HCT116 (cell line): ENCODE results near the gene TRAPPC12. TPM values are rescaled to one million over a fixed set of nuclear protein-coding genes. Genes with fewer than 3 reads are reported as not detected.

Experiments
- ATAC-seq: fragments of 200-7000 bp; cut with Tn5 transposase; 2 replicates; pipeline ENCODE4 v1.9.1; 2020; ENCODE audit warnings: mild to moderate bottlenecking, moderate library complexity
- BruUV-seq: library from RNA; stranded (reverse); fragments of 400-500 nt; replicated peaks from 2 replicates; lab custom pipeline; 2021; lab: Mats Ljungman, UMichigan
- CTCF ChIA-PET: fragments of 300-600 bp; sonication (Branson Sonifier 250); formaldehyde crosslinking; loops from one replicate; lab custom pipeline; 2021; ENCODE audit warnings: antibody characterized with exemption; lab: Charles Lee
- POLR2A ChIA-PET: fragments of 300-600, 350-600 bp; sonication (Branson Sonifier 250); formaldehyde crosslinking; loops from one replicate; lab custom pipeline; 2021; ENCODE audit warnings: antibody characterized with exemption; lab: Charles Lee
- RAD21 ChIA-PET, 2 experiments: fragments of 300-600 bp; sonication (Branson Sonifier 250); formaldehyde crosslinking; loops; one replicate each; lab custom pipeline; 2023; ENCODE audit warnings: low total read pairs in 2 of 2; ENCODE audit not compliant: uncharacterized antibody in 2 of 2, unreplicated experiment in 2 of 2, low non-redundant PET in 1 of 2; lab: Charles Lee
- DNase-seq: peaks from one replicate; pipeline ENCODE4 v3.0.0-alpha.2; 2010; ENCODE audit warnings: low read depth, low spot score
- H2AFZ ChIP-seq: fragments of 200-600 bp; shearing (Covaris generic), sonication (generic); 2 replicates; pipeline ENCODE4 v1.6.1; 2017; ENCODE audit warnings: low read depth, mixed run types, mixed read lengths, antibody characterized with exemption, low read length; ENCODE audit not compliant: poor library complexity, severe bottlenecking
- H3K27ac ChIP-seq: 2 replicates; pipeline ENCODE4 v1.5.1; 2012; ENCODE audit warnings: low read depth, low read length
- H3K27me3 ChIP-seq: fragments of 200-600 bp; sonication (generic); 2 replicates; pipeline ENCODE4 v1.6.1; 2016; ENCODE audit warnings: mixed run types, low read length, mixed read lengths; ENCODE audit not compliant: insufficient read depth
- H3K36me3 ChIP-seq, 2 experiments: fragments of 200-500 bp in 1 of 2; fragments of 200-600 bp in 1 of 2; sonication (Bioruptor generic) in 1 of 2; sonication (generic) in 1 of 2; 2 replicates each; pipeline versions ENCODE4 v1.5.1 to v1.6.1; 2014 to 2016; ENCODE audit warnings: low read length in 2 of 2, inconsistent platforms in 1 of 2, mixed read lengths in 1 of 2, mixed run types in 1 of 2; ENCODE audit not compliant: insufficient read depth in 2 of 2, control insufficient read depth in 1 of 2
- H3K4me1 ChIP-seq, 2 experiments: fragments of 200-600 bp in 1 of 2; sonication (generic) in 1 of 2; 2 replicates each; pipeline versions ENCODE4 v1.5.1 to v1.6.1; 2012 to 2017; ENCODE audit warnings: low read length in 2 of 2, inconsistent platforms in 1 of 2, mild to moderate bottlenecking in 1 of 2, mixed read lengths in 1 of 2, mixed run types in 1 of 2, moderate library complexity in 1 of 2; ENCODE audit not compliant: insufficient read depth in 2 of 2, control insufficient read depth in 1 of 2
- H3K4me2 ChIP-seq: fragments of 200-600 bp; sonication (generic); 2 replicates; pipeline ENCODE4 v1.6.1; 2017; ENCODE audit warnings: mixed run types, low read length, mixed read lengths
- H3K4me3 ChIP-seq, 2 experiments: fragments of 200-600 bp in 1 of 2; sonication (generic) in 1 of 2; replicated peaks in 1 of 2; 2 replicates each; pipeline ENCODE4 v1.5.1; 2011 to 2016; ENCODE audit warnings: low read length in 2 of 2, control low read depth in 1 of 2, low read depth in 1 of 2, mild to moderate bottlenecking in 1 of 2, mixed read lengths in 1 of 2, mixed run types in 1 of 2
- H3K79me2 ChIP-seq: fragments of 200-600 bp; sonication (generic); 2 replicates; pipeline ENCODE4 v1.6.1; 2017; ENCODE audit warnings: mild to moderate bottlenecking, mixed run types, low read length, moderate library complexity, mixed read lengths; ENCODE audit not compliant: insufficient read depth
- H3K9ac ChIP-seq: fragments of 200-600 bp; sonication (generic); 2 replicates; pipeline ENCODE4 v1.6.1; 2016; ENCODE audit warnings: low read length, mixed read lengths
- H3K9me2 ChIP-seq: fragments of 200-600 bp; sonication (generic), shearing (Covaris generic); 2 replicates; pipeline ENCODE4 v1.6.1; 2017; ENCODE audit warnings: mixed run types, mild to moderate bottlenecking, moderate library complexity; ENCODE audit not compliant: insufficient read depth
- H3K9me3 ChIP-seq, 2 experiments: fragments of 200-500 bp in 1 of 2; fragments of 200-600 bp in 1 of 2; sonication (Bioruptor generic) in 1 of 2; sonication (generic) in 1 of 2; 2 replicates each; pipeline ENCODE4 v1.6.1; 2014 to 2017; ENCODE audit warnings: low read length in 2 of 2, mixed read lengths in 2 of 2, inconsistent platforms in 1 of 2, low read depth in 1 of 2, mild to moderate bottlenecking in 1 of 2, mixed run types in 1 of 2, moderate library complexity in 1 of 2; ENCODE audit not compliant: control insufficient read depth in 1 of 2, insufficient read depth in 1 of 2
- H4K20me1 ChIP-seq: fragments of 200-600 bp; sonication (generic), shearing (Covaris generic); 2 replicates; pipeline ENCODE4 v1.6.1; 2017; ENCODE audit warnings: mixed run types, mild to moderate bottlenecking, moderate library complexity; ENCODE audit not compliant: insufficient read depth
- ATF3 ChIP-seq: IDR thresholded peaks from 2 replicates; pipeline ENCODE4 v1.6.1; 2012
- CEBPB ChIP-seq: IDR thresholded peaks from 2 replicates; pipeline ENCODE4 v1.6.1; 2012; ENCODE audit warnings: low read depth
- EGR1 ChIP-seq: IDR thresholded peaks from 2 replicates; pipeline ENCODE4 v1.6.1; 2012; ENCODE audit warnings: low read depth
- ELF1 ChIP-seq: IDR thresholded peaks from 2 replicates; pipeline ENCODE4 v1.6.1; 2012; ENCODE audit warnings: low read depth, borderline replicate concordance
- EZH2 ChIP-seq: fragments of 200-600 bp; sonication (generic); IDR thresholded peaks from 2 replicates; pipeline ENCODE4 v1.6.1; 2017; ENCODE audit warnings: antibody characterized with exemption, mixed run types
- FOSL1 ChIP-seq: IDR thresholded peaks from 2 replicates; pipeline ENCODE4 v1.6.1; 2012; ENCODE audit warnings: low read depth
- JUND ChIP-seq: IDR thresholded peaks from 2 replicates; pipeline ENCODE4 v1.6.1; 2012
- POLR2A ChIP-seq: IDR thresholded peaks from 2 replicates; pipeline ENCODE4 v1.7.0; 2011; ENCODE audit warnings: borderline replicate concordance; ENCODE audit not compliant: insufficient read depth, insufficient read length; ENCODE audit errors: extremely low read depth
- POLR2AphosphoS5 ChIP-seq: IDR thresholded peaks from 2 replicates; pipeline ENCODE4 v1.6.1; 2011; ENCODE audit warnings: mild to moderate bottlenecking, low read depth, low read length, moderate library complexity
- RAD21 ChIP-seq: IDR thresholded peaks from 2 replicates; pipeline ENCODE4 v1.6.1; 2012; ENCODE audit warnings: low read depth, mild to moderate bottlenecking
- REST ChIP-seq: IDR thresholded peaks from 2 replicates; pipeline ENCODE4 v1.6.1; 2012; ENCODE audit warnings: low read depth
- SIN3A ChIP-seq: IDR thresholded peaks from 2 replicates; pipeline ENCODE4 v1.6.1; 2012; ENCODE audit warnings: low read depth
- SP1 ChIP-seq: IDR thresholded peaks from 2 replicates; pipeline ENCODE4 v1.6.1; 2012; ENCODE audit warnings: low read depth
- SRF ChIP-seq: IDR thresholded peaks from 2 replicates; pipeline ENCODE4 v1.6.1; 2012; ENCODE audit warnings: low read depth
- TCF7L2 ChIP-seq: IDR thresholded peaks from 2 replicates; pipeline ENCODE4 v1.7.0; 2011; ENCODE audit warnings: borderline replicate concordance, inconsistent platforms; ENCODE audit not compliant: insufficient read depth, insufficient read length; ENCODE audit errors: extremely low read depth
- ZBTB33 ChIP-seq: IDR thresholded peaks from 2 replicates; pipeline ENCODE4 v1.6.1; 2011; ENCODE audit warnings: mild to moderate bottlenecking, low read length, moderate library complexity; ENCODE audit not compliant: insufficient replicate concordance; ENCODE audit errors: extremely low read depth
- ZFX ChIP-seq: fragments of 450-650 bp; IDR thresholded peaks from 2 replicates; pipeline ENCODE4 v1.6.1; 2017
- ZNF274 ChIP-seq: fragments of 200-500 bp; sonication (Bioruptor generic); IDR thresholded peaks from 2 replicates; pipeline ENCODE4 v1.6.1; 2014; ENCODE audit warnings: mild to moderate bottlenecking, low read depth, low read length, inconsistent platforms
- intact Hi-C: fragments of 100-400 bp; cut with micrococcal nuclease; formaldehyde crosslinking; loops from 2 replicates; pipeline ENCODE4 v1.10.0; 2022
- total RNA-seq: library from RNA; stranded (reverse); gene quantifications from one replicate; pipeline ENCODE4 v1.2.1, GENCODE V29; 2021; ENCODE audit not compliant: unreplicated experiment

TRAPPC12 gene
- total RNA-seq, 1 experiment from 2014 or later: 47.4 TPM

GRCh38 chr2:3462493-3463104, 83.1 kb downstream of the TRAPPC12 start:
- ChIA-PET POLR2A (no interaction called here), RAD21 (no interaction called here), CTCF (interaction anchor here (1.0 to 1.6 kb wide), 2 partner anchors 8 to 20 kb away, joined by 4 to 5 read pairs; no protein-coding TSS in a partner anchor)
- no TSS peak for BruUV-seq
- Histone ChIP-seq H3K36me3 (no peaks in the 10 kb centered on the region), H3K4me2 (no peak overlapping the region), H3K27me3 (no peaks in the 10 kb centered on the region), H3K9me2 (no peaks in the 10 kb centered on the region), H3K9me3 (no peaks in the 10 kb centered on the region), H3K4me1 (no peaks in the 10 kb centered on the region), H4K20me1 (no peaks in the 10 kb centered on the region), H3K27ac (no peak overlapping the region), H3K9ac (no peak overlapping the region), H3K79me2 (no peaks in the 10 kb centered on the region), H2AFZ (no peak overlapping the region), H3K4me3 (no peak overlapping the region)
- intact Hi-C loops: loop anchor here (1.0 to 2.0 kb wide), 2 partner anchors 38 to 618 kb away; no protein-coding TSS in a partner anchor
- DNase-seq (no peak), ATAC-seq (no peak)
- no peak for TF ChIP-seq ZNF274
- TF ChIP-seq EZH2: no peak
- no peak for TF ChIP-seq SRF
- TF ChIP-seq POLR2AphosphoS5: no peak
- TF ChIP-seq EGR1: no peak
- no peak for TF ChIP-seq TCF7L2
- TF ChIP-seq ZFX: no peak
- no peak for TF ChIP-seq RAD21
- TF ChIP-seq JUND: no peak
- TF ChIP-seq SIN3A: no peak
- no peak for TF ChIP-seq SP1
- no peak for TF ChIP-seq ATF3
- TF ChIP-seq REST: no peak
- TF ChIP-seq CEBPB: no peak
- TF ChIP-seq FOSL1: no peak
- no peak for TF ChIP-seq ZBTB33
- TF ChIP-seq POLR2A: no peak
- TF ChIP-seq ELF1: no peak
